GM12873 (cell line): ENCODE results near the gene PSMF1.

Source experiments
- CTCF ChIP-seq: IDR thresholded peaks from 2 replicates; pipeline ENCODE4 v1.5.1; 2012; ENCODE audit warnings: low read depth, mild to moderate bottlenecking, moderate library complexity, low read length, control low read depth; ENCODE audit not compliant: insufficient read depth; ENCODE audit errors: missing control alignments

Gene PSMF1

GRCh38 chr20:1131354-1131753 is 13.0 kb downstream of the PSMF1 start:
- no peak for TF ChIP-seq CTCF

GRCh38 chr20:1134355-1134754 is 16.0 kb downstream of the PSMF1 start:
- no peak for TF ChIP-seq CTCF

- TF ChIP-seq CTCF: no peak
Measured at GRCh38 chr20:1134836-1135235, 16.4 kb downstream of the PSMF1 start.

- no peak for TF ChIP-seq CTCF
Measured at GRCh38 chr20:1137236-1137635, 18.8 kb downstream of the PSMF1 start.

- TF ChIP-seq CTCF: no peak
Measured at GRCh38 chr20:1144401-1145172, 26.2 kb downstream of the PSMF1 start.

GRCh38 chr20:1146957-1147356 is 28.6 kb downstream of the PSMF1 start:
- TF ChIP-seq CTCF: no peak

- TF ChIP-seq CTCF: no peak
Measured at GRCh38 chr20:1150218-1150617, 31.8 kb downstream of the PSMF1 start.
